ENCODE results near the gene MRPL49. TPM values are rescaled to one million over a fixed set of nuclear protein-coding genes. Genes with fewer than 3 reads are reported as not detected.

Gene MRPL49
- total and polyA plus RNA-seq, 2 of the 8 experiments (the other 6 are each of a cell fraction or from before 2014, with no cell fraction given): 54.0 to 84.8 TPM

- Histone ChIP-seq H4K8ac (ENCODE audit: extremely low read depth, insufficient read depth, low read length) (no peak overlapping the region), H2BK120ac (replicated peaks; ENCODE audit: low read depth, low read length) (no peak overlapping the region), H3K18ac (ENCODE audit: extremely low read depth, low read length) (no peak overlapping the region), H3K27ac (ENCODE audit: low read depth, low read length) (no peak overlapping the region), H4K20me1 (replicated peaks in 1 of 2; ENCODE audit: control insufficient read depth in 1 of 2, insufficient read depth in 2 of 2, low read length in 2 of 2) (no peaks in the 10 kb centered on the region), H3K27me3 (replicated peaks in 1 of 4; ENCODE audit: control insufficient read depth in 3 of 4, extremely low read depth in 1 of 4, insufficient read depth in 3 of 4, low read length in 3 of 4) (no peaks in the 10 kb centered on the region), H3K23ac (ENCODE audit: insufficient read length) (no peak overlapping the region), H3K4ac (replicated peaks; ENCODE audit: insufficient read length, low read depth, low read length) (no peak overlapping the region), H2AFZ (ENCODE audit: low read length) (no peak overlapping the region), H3K4me2 (ENCODE audit: insufficient read depth in 1 of 2, low read depth in 2 of 2, low read length in 2 of 2) (no peak overlapping the region), H2BK20ac (ENCODE audit: low read length) (no peak overlapping the region), H2BK5ac (ENCODE audit: low read depth, low read length) (no peak overlapping the region), H3K4me1 (replicated peaks in 1 of 4; ENCODE audit: control insufficient read depth in 3 of 4, insufficient read depth in 4 of 4, low read length in 3 of 4) (no peaks in the 10 kb centered on the region), H3K79me2 (ENCODE audit: control insufficient read depth in 1 of 2, insufficient read depth in 2 of 2, low read length in 2 of 2) (no peaks in the 10 kb centered on the region), H3K23me2 (ENCODE audit: low read depth, low read length) (no peaks in the 10 kb centered on the region), H3K4me3 (ENCODE audit: extremely low read depth in 1 of 4, insufficient read depth in 2 of 4, low read depth in 3 of 4, low read length in 4 of 4) (no peak overlapping the region), H2BK12ac (ENCODE audit: low read depth, low read length) (no peak overlapping the region), H3K14ac (ENCODE audit: insufficient read length) (no peak overlapping the region), H3K9ac (replicated peaks in 1 of 4; ENCODE audit: extremely low read depth in 1 of 4, low read depth in 3 of 4, low read length in 3 of 4) (no peak overlapping the region), H2AK5ac (ENCODE audit: low read depth, low read length) (no peak overlapping the region), H3K56ac (replicated peaks; ENCODE audit: insufficient read length, low read depth, low read length) (no peak overlapping the region), H3K79me1 (ENCODE audit: low read depth, low read length) (no peaks in the 10 kb centered on the region), H3K9me3 (ENCODE audit: insufficient read depth in 2 of 2, low read depth in 1 of 2, low read length in 1 of 2) (no peaks in the 10 kb centered on the region), H3K36me3 (ENCODE audit: control insufficient read depth in 2 of 4, insufficient read depth in 4 of 4, low read length in 3 of 4) (no peaks in the 10 kb centered on the region), H2BK15ac (ENCODE audit: low read length) (no peak overlapping the region), H4K91ac (replicated peaks; ENCODE audit: insufficient read length, low read length) (no peak overlapping the region), H4K5ac (ENCODE audit: insufficient read length, low read depth, low read length) (no peak overlapping the region)
- 98% methylated on average over 3 of the region's 3 CpGs; no CpG with 5 or more reads in 1 of the 2 experiments for WGBS, 2 experiments (ENCODE audit: extremely low coverage in 1 of 2, insufficient coverage in 1 of 2, insufficient read length in 1 of 2, insufficient replicate concordance in 2 of 2, low coverage in 1 of 2, low lambda C conversion rate in 2 of 2, missing lambda C conversion rate in 1 of 2)
- CTCF ChIA-PET (ENCODE audit: partially characterized antibody): no interaction called here
- TF ChIP-seq MAFK (IDR thresholded peaks at IDR 0.05; ENCODE audit: low read depth, low read length) (no peak), TAF7 (optimal IDR thresholded peaks at IDR 0.05; ENCODE audit: borderline replicate concordance, low read depth, low read length) (no peak), SP2 (IDR thresholded peaks at IDR 0.05; ENCODE audit: low read length) (no peak), TCF12 (IDR thresholded peaks at IDR 0.05; ENCODE audit: low read depth, low read length) (no peak), TAF1 (IDR thresholded peaks at IDR 0.05; ENCODE audit: low read depth, low read length) (no peak), FOSL1 (IDR thresholded peaks at IDR 0.05; ENCODE audit: insufficient read depth, low read depth, low read length) (no peak), SIX5 (IDR thresholded peaks at IDR 0.05; ENCODE audit: low read depth, low read length) (no peak), CREB1 (IDR thresholded peaks at IDR 0.05) (no peak), POLR2AphosphoS5 (IDR thresholded peaks at IDR 0.05; ENCODE audit: low read depth, low read length) (no peak), RNF2 (IDR thresholded peaks at IDR 0.05; ENCODE audit: borderline replicate concordance, low read depth, low read length, missing control alignments, poor library complexity, severe bottlenecking) (no peak), JUND (IDR thresholded peaks at IDR 0.05; ENCODE audit: low read length) (no peak), CBX5 (IDR thresholded peaks at IDR 0.05; ENCODE audit: low read depth, low read length) (no peak), KDM5A (IDR thresholded peaks at IDR 0.05; ENCODE audit: low read length) (no peak), CEBPB (IDR thresholded peaks at IDR 0.05; ENCODE audit: low read depth, low read length) (no peak)
- TF ChIP-seq, protein P1, sequence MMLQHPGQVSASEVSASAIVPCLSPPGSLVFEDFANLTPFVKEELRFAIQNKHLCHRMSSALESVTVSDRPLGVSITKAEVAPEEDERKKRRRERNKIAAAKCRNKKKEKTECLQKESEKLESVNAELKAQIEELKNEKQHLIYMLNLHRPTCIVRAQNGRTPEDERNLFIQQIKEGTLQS (IDR thresholded peaks at IDR 0.05; ENCODE audit: insufficient read depth, low read depth, low read length): no peak
- POLR2A ChIA-PET (ENCODE audit: partially characterized antibody): interaction anchor here (1.1 to 1.4 kb wide), 2 partner anchors 30 to 45 kb away, joined by 3 read pairs; no protein-coding TSS in a partner anchor
- no peak for DNase-seq (ENCODE audit: low read depth in 1 of 2, low spot score in 2 of 2)
- FAIRE-seq: no peak
Measured at GRCh38 chr11:65156256-65156655, 34.1 kb downstream of the MRPL49 start.

Measured in H1 (cell line).